Endodermal cell (in vitro differentiated cells): ENCODE measurements around the gene SEC31A. TPM values are rescaled to one million over a fixed set of nuclear protein-coding genes. Genes with fewer than 3 reads are reported as not detected.

Experiments used
- DNase-seq: peaks from one replicate; pipeline ENCODE4 v3.0.0-alpha.2; 2017
- H3K27ac ChIP-seq: 2 replicates; pipeline ENCODE4 v1.5.1; 2013; ENCODE audit warnings: mild to moderate bottlenecking, low read depth, low read length, moderate library complexity
- H3K27me3 ChIP-seq: 2 replicates; pipeline ENCODE4 v1.6.1; 2013; ENCODE audit warnings: mild to moderate bottlenecking, low read length, moderate library complexity; ENCODE audit not compliant: insufficient read depth, control insufficient read depth, poor library complexity, severe bottlenecking
- H3K36me3 ChIP-seq: 2 replicates; pipeline ENCODE4 v1.7.0; 2013; ENCODE audit warnings: mild to moderate bottlenecking, low read length, moderate library complexity; ENCODE audit not compliant: control insufficient read depth, insufficient read depth
- H3K4me1 ChIP-seq: one replicate; pipeline ENCODE4 v1.7.0; 2013; ENCODE audit warnings: low read length; ENCODE audit not compliant: control insufficient read depth, insufficient read depth
- H3K4me3 ChIP-seq: 2 replicates; pipeline ENCODE4 v1.5.1; 2013; ENCODE audit warnings: mild to moderate bottlenecking, low read length, moderate library complexity
- H3K9ac ChIP-seq: 2 replicates; pipeline ENCODE4 v1.6.1; 2013; ENCODE audit warnings: mild to moderate bottlenecking, low read length, moderate library complexity; ENCODE audit not compliant: poor library complexity, severe bottlenecking; ENCODE audit errors: extremely low read depth
- H3K9me3 ChIP-seq: 2 replicates; pipeline ENCODE4 v1.6.1; 2013; ENCODE audit warnings: mild to moderate bottlenecking, low read length, moderate library complexity; ENCODE audit not compliant: control insufficient read depth
- H3K27ac Mint-ChIP-seq: 2 replicates; pipeline ENCODE4 v1.8.0; 2020; ENCODE audit warnings: mixed read lengths
- H3K27me3 Mint-ChIP-seq: 2 replicates; pipeline ENCODE4 v1.8.0; 2021; ENCODE audit warnings: mild to moderate bottlenecking, mixed read lengths; ENCODE audit not compliant: insufficient read depth
- H3K36me3 Mint-ChIP-seq: 2 replicates; pipeline ENCODE4 v1.8.0; 2020; ENCODE audit warnings: low read depth, mixed read lengths
- H3K4me1 Mint-ChIP-seq: 2 replicates; pipeline ENCODE4 v1.8.0; 2020; ENCODE audit warnings: mixed read lengths
- H3K4me3 Mint-ChIP-seq: 2 replicates; pipeline ENCODE4 v1.8.0; 2020; ENCODE audit warnings: mild to moderate bottlenecking, moderate library complexity, mixed read lengths
- H3K9me3 Mint-ChIP-seq: 2 replicates; pipeline ENCODE4 v1.8.0; 2020; ENCODE audit warnings: mild to moderate bottlenecking, mixed read lengths
- WGBS, 2 experiments: methylation state at CpG; one replicate each; pipeline versions ENCODE4 v1.1.5 to v1.1.7; 2013; ENCODE audit warnings: missing lambda C conversion rate in 2 of 2, mixed read lengths in 1 of 2; ENCODE audit not compliant: insufficient coverage in 1 of 2, insufficient read length in 1 of 2; 5-methylcytosine and 5-hydroxymethylcytosine counted together
- total RNA-seq, 2 donors: library from RNA; stranded (reverse); fragmentation: NEBNext Ultra II Directional in 1 of 2; extraction: Animal tissue kit (Norgen Biotek cat#: 25700) in 1 of 2; gene quantifications; 2 replicates in 1 of 2; 3 replicates in 1 of 2; pipeline ENCODE4 v1.2.1, GENCODE V29; 2021
- TF ChIP-seq, protein P1 (sequence below): fragments of 200-600 bp; sonication (generic); conservative IDR thresholded peaks from 2 replicates; pipeline ENCODE4 v1.5.0; 2021; ENCODE audit warnings: antibody characterized with exemption, mild to moderate bottlenecking

The SEC31A gene
- total RNA-seq, 2 donors from 2014 or later = 166 to 182 TPM

DNA sequence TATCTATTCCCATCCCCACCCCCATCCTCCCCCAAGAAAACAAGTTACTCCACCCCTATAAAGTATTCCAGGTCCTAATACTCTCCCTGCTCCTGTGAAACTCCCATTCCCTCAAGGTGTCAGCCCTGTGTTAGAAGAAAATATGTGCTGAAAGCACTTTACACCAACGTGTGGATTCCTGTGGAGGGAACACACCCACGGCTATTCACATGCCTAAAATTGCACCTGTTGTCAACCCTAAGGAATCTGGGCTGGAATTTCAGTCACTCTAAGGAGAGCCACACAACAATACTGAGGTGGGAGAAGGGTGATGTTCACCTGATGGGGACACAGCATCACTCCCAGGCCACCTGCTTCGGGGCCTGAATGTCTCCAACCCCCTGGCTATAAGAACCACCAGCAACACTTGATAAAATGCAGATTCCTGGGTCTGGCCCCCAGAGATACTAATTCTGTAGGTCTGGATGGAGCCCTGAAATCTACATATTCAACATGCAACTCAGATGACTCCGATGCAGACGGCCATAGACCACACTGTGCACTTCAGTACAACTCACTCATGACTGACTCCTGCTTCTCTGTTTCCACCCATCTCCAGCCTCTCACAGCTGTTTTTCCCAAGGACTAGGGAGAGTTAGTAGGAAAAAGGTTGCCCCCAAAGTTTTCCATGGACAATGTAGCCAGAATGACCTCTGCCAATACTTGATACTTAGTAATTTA is 108.2 kb downstream of the SEC31A start:
- no peak overlapping the region for H3K4me3 Mint-ChIP-seq
- H3K27ac Mint-ChIP-seq = no peak overlapping the region
- Histone ChIP-seq H3K9me3 (peaks cover 4% of the 10 kb centered on the region), H3K27ac (no peak overlapping the region), H3K4me1 (peaks cover 21% of the 10 kb centered on the region), H3K36me3 (no peaks in the 10 kb centered on the region), H3K27me3 (peaks cover 8% of the 10 kb centered on the region), H3K4me3 (no peak overlapping the region), H3K9ac (no peak overlapping the region)
- peak; percentile 82 for DNase-seq
- peaks cover 53% of the 10 kb centered on the region for H3K27me3 Mint-ChIP-seq
- no peaks in the 10 kb centered on the region for H3K36me3 Mint-ChIP-seq
- 61 to 68% methylated on average over 5 of the region's 5 CpGs for WGBS, 2 experiments
- no peaks in the 10 kb centered on the region for H3K9me3 Mint-ChIP-seq
- peaks cover 50% of the 10 kb centered on the region for H3K4me1 Mint-ChIP-seq
- TF ChIP-seq, protein P1, sequence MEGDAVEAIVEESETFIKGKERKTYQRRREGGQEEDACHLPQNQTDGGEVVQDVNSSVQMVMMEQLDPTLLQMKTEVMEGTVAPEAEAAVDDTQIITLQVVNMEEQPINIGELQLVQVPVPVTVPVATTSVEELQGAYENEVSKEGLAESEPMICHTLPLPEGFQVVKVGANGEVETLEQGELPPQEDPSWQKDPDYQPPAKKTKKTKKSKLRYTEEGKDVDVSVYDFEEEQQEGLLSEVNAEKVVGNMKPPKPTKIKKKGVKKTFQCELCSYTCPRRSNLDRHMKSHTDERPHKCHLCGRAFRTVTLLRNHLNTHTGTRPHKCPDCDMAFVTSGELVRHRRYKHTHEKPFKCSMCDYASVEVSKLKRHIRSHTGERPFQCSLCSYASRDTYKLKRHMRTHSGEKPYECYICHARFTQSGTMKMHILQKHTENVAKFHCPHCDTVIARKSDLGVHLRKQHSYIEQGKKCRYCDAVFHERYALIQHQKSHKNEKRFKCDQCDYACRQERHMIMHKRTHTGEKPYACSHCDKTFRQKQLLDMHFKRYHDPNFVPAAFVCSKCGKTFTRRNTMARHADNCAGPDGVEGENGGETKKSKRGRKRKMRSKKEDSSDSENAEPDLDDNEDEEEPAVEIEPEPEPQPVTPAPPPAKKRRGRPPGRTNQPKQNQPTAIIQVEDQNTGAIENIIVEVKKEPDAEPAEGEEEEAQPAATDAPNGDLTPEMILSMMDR = no peak

DNA sequence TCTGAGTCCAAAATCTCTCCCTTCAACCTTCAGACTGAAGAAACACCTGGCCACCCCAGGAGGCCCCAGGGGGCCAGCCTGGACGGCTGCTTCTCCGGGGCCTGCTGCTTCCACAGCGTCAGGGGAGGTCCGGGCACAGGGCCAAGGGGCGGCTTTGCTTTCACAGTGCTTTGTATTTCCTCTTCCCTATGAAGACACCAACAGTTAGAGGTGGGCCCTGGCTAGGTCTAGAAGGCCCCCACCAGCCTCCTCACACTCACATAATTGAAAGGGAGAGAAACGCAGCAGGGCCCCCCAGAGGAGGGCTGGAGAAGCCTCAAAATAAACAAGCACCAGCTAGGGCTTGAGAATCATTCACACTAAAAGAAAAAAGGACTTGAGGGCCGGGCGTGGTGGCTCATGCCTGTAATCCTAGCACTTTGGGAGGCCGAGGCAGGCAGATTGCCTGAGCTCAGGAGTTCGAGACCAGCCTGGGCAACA is 110.2 kb downstream of the SEC31A start:
- Histone ChIP-seq H3K36me3 (no peaks in the 10 kb centered on the region), H3K4me3 (no peak overlapping the region), H3K9me3 (no peaks in the 10 kb centered on the region), H3K27ac (no peak overlapping the region), H3K4me1 (peaks cover 21% of the 10 kb centered on the region), H3K9ac (no peak overlapping the region), H3K27me3 (no peaks in the 10 kb centered on the region)
- Mint-ChIP-seq H3K4me1 (peaks cover 38% of the 10 kb centered on the region), H3K27ac (no peak overlapping the region), H3K9me3 (no peaks in the 10 kb centered on the region), H3K27me3 (peaks cover 45% of the 10 kb centered on the region), H3K4me3 (no peak overlapping the region), H3K36me3 (no peaks in the 10 kb centered on the region)
- DNase-seq = peak; percentile 75
- 40 to 67% methylated on average over 2 to 10 of the region's 10 CpGs for WGBS, 2 experiments
- TF ChIP-seq, protein P1 = peak; percentile 58

DNA sequence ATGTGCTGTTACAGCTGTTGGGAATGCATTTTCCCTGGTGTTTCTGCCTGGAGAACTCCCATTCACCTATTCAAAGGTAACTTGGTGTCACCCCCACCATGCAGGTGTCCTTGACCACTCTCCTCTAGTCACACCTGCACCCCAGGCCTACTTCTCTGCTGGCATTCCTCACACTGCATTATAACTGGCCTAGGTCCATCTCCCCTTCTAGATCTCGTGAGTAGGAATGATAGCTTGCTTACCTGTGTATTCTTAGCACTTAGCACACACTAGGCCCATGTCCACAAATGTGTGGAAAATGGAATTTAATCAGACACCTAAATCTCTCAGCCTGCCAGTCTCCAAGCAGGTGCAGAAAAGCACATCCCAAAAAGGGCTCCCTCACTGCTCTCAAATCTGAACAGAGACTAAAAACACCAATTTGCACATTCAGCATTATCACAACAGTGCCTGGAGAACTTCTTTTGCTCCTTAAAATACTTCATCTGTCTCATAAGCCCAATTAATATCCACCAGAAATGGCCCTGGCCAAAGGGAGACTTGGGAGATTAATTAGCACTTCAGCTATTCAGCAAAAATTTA is 110.7 kb downstream of the SEC31A start:
- H3K9ac ChIP-seq = no peak overlapping the region
- DNase-seq = peak; percentile 49
- TF ChIP-seq, protein P1 = no peak
- H3K4me3 Mint-ChIP-seq = no peak overlapping the region
- peaks cover 17% of the 10 kb centered on the region for H3K4me1 ChIP-seq
- no peak overlapping the region for H3K27ac Mint-ChIP-seq
- 86% methylated on average over 1 of the region's 1 CpG; no CpG with 5 or more reads in 1 of the 2 experiments for WGBS, 2 experiments
- no peak overlapping the region for H3K4me3 ChIP-seq
- peaks cover 48% of the 10 kb centered on the region for H3K27me3 Mint-ChIP-seq
- H3K4me1 Mint-ChIP-seq = peaks cover 34% of the 10 kb centered on the region
- H3K36me3 ChIP-seq = no peaks in the 10 kb centered on the region
- H3K27me3 ChIP-seq = no peaks in the 10 kb centered on the region
- no peak overlapping the region for H3K27ac ChIP-seq
- H3K9me3 ChIP-seq = no peaks in the 10 kb centered on the region
- no peaks in the 10 kb centered on the region for H3K9me3 Mint-ChIP-seq
- H3K36me3 Mint-ChIP-seq = no peaks in the 10 kb centered on the region
